Neural progenitor cell (in vitro differentiated cells): Measurements from ENCODE around the gene PRDM1. TPM values are rescaled to one million over a fixed set of nuclear protein-coding genes. Genes with fewer than 3 reads are reported as not detected.

ENCODE experiments used
- DNase-seq: peaks from one replicate; pipeline ENCODE4 v3.0.0-alpha.2; 2016; ENCODE audit warnings: low spot score
- H2AFZ ChIP-seq: fragments of 200-600 bp; sonication (generic); replicated peaks from 2 replicates; pipeline ENCODE4 v1.6.1; 2016; ENCODE audit warnings: antibody characterized with exemption
- H3F3A ChIP-seq: fragments of 200-600 bp; sonication (generic); 2 replicates; pipeline ENCODE4 v1.6.1; 2016; ENCODE audit warnings: antibody characterized with exemption, low read depth
- H3K27ac ChIP-seq: fragments of 200-600 bp; sonication (generic); 2 replicates; pipeline ENCODE4 v1.5.1; 2016; ENCODE audit warnings: mild to moderate bottlenecking
- H3K27me3 ChIP-seq: fragments of 200-600 bp; sonication (generic); 2 replicates; pipeline ENCODE4 v1.6.1; 2016; ENCODE audit warnings: mild to moderate bottlenecking, moderate library complexity
- H3K36me3 ChIP-seq: fragments of 200-600 bp; sonication (generic); 2 replicates; pipeline ENCODE4 v1.5.1; 2016
- H3K4me1 ChIP-seq: fragments of 200-600 bp; sonication (generic); 2 replicates; pipeline ENCODE4 v1.6.1; 2016; ENCODE audit warnings: mixed run types
- H3K4me2 ChIP-seq: fragments of 200-600 bp; sonication (generic); 2 replicates; pipeline ENCODE4 v1.6.1; 2016
- H3K4me3 ChIP-seq: fragments of 200-600 bp; sonication (generic); 2 replicates; pipeline ENCODE4 v1.5.1; 2016
- H3K79me2 ChIP-seq: fragments of 200-600 bp; sonication (generic); 2 replicates; pipeline ENCODE4 v1.6.1; 2016; ENCODE audit warnings: low read depth
- H3K9ac ChIP-seq: fragments of 200-600 bp; sonication (generic); 2 replicates; pipeline ENCODE4 v1.6.1; 2016
- H3K9me3 ChIP-seq: fragments of 200-600 bp; sonication (generic); 2 replicates; pipeline ENCODE4 v1.5.1; 2016; ENCODE audit warnings: low read depth
- H4K20me1 ChIP-seq: fragments of 200-600 bp; sonication (generic); 2 replicates; pipeline ENCODE4 v1.6.1; 2016; ENCODE audit warnings: low read depth
- H3K27ac Mint-ChIP-seq: 3 replicates; pipeline ENCODE4 v1.8.0; 2021; ENCODE audit warnings: mixed read lengths
- H3K27me3 Mint-ChIP-seq: 2 replicates; pipeline ENCODE4 v1.8.0; 2022; ENCODE audit warnings: low read depth, mild to moderate bottlenecking, inconsistent platforms, moderate library complexity, mixed read lengths; ENCODE audit not compliant: insufficient read depth
- H3K36me3 Mint-ChIP-seq: 3 replicates; pipeline ENCODE4 v1.8.0; 2021; ENCODE audit warnings: mixed read lengths
- H3K4me1 Mint-ChIP-seq: 3 replicates; pipeline ENCODE4 v1.8.0; 2021; ENCODE audit warnings: mixed read lengths
- H3K4me3 Mint-ChIP-seq: 3 replicates; pipeline ENCODE4 v1.8.0; 2021; ENCODE audit warnings: mild to moderate bottlenecking, moderate library complexity, mixed read lengths
- H3K9me3 Mint-ChIP-seq: 3 replicates; pipeline ENCODE4 v1.8.0; 2020; ENCODE audit warnings: mixed read lengths
- CTCF ChIP-seq: fragments of 200-600 bp; sonication (generic); IDR thresholded peaks from 2 replicates; pipeline ENCODE4 v1.5.1; 2017; ENCODE audit warnings: antibody characterized with exemption, mild to moderate bottlenecking
- EZH2 ChIP-seq: fragments of 200-600 bp; sonication (generic); IDR thresholded peaks from 2 replicates; pipeline ENCODE4 v1.6.1; 2017; ENCODE audit warnings: antibody characterized with exemption, mild to moderate bottlenecking, moderate library complexity
- EZH2phosphoT487 ChIP-seq: fragments of 200-600 bp; sonication (generic); IDR thresholded peaks from 2 replicates; pipeline ENCODE4 v1.6.1; 2017; ENCODE audit warnings: antibody characterized with exemption
- total RNA-seq: library from RNA; depleted of rRNA; stranded (reverse); fragments of >200 nt; gene quantifications from 2 replicates; pipeline ENCODE4 v1.2.3, GENCODE V29; 2015; ENCODE audit warnings: low replicate concordance

The PRDM1 gene
- total RNA-seq, 1 donor from 2014 or later, result 0.37 TPM

GRCh38 chr6:106114492-106114891 is 28.4 kb downstream of the PRDM1 start:
- H3K9me3 Mint-ChIP-seq, result no peaks in the 10 kb centered on the region

GRCh38 chr6:106115286-106115685 is 29.1 kb downstream of the PRDM1 start:
- H3K4me2 ChIP-seq, result no peak overlapping the region
- Mint-ChIP-seq H3K27me3 (no peaks in the 10 kb centered on the region), H3K4me3 (no peak overlapping the region), H3K36me3 (no peaks in the 10 kb centered on the region), H3K4me1 (peaks cover 3% of the 10 kb centered on the region), H3K9me3 (no peaks in the 10 kb centered on the region), H3K27ac (no peak overlapping the region)
- H3F3A ChIP-seq, result no peaks in the 10 kb centered on the region
- H3K27ac ChIP-seq, result no peak overlapping the region
- peaks cover 4% of the 10 kb centered on the region for H3K4me1 ChIP-seq
- no peaks in the 10 kb centered on the region for H3K27me3 ChIP-seq
- no peaks in the 10 kb centered on the region for H3K9me3 ChIP-seq
- no peaks in the 10 kb centered on the region for H3K36me3 ChIP-seq
- no peaks in the 10 kb centered on the region for H3K79me2 ChIP-seq
- TF ChIP-seq EZH2phosphoT487, result no peak
- no peak for TF ChIP-seq EZH2
- TF ChIP-seq CTCF, result no peak
- no peaks in the 10 kb centered on the region for H4K20me1 ChIP-seq
- DNase-seq, result no peak
- no peak overlapping the region for H3K4me3 ChIP-seq
- H2AFZ ChIP-seq, result no peak overlapping the region
- H3K9ac ChIP-seq, result no peak overlapping the region

More at GRCh38 chr6:106114492-106114891, 28.4 kb downstream of the PRDM1 start:
- Histone ChIP-seq H3K79me2 (no peaks in the 10 kb centered on the region), H3K4me1 (peaks cover 4% of the 10 kb centered on the region), H3K9ac (no peak overlapping the region), H3K4me3 (no peak overlapping the region), H3K27ac (no peak overlapping the region), H3K9me3 (no peaks in the 10 kb centered on the region), H4K20me1 (no peaks in the 10 kb centered on the region), H3K27me3 (no peaks in the 10 kb centered on the region), H3K4me2 (no peak overlapping the region), H3F3A (no peaks in the 10 kb centered on the region), H3K36me3 (no peaks in the 10 kb centered on the region), H2AFZ (no peak overlapping the region)
- Mint-ChIP-seq H3K36me3 (no peaks in the 10 kb centered on the region), H3K4me1 (peaks cover 3% of the 10 kb centered on the region), H3K4me3 (no peak overlapping the region), H3K27me3 (no peaks in the 10 kb centered on the region), H3K27ac (no peak overlapping the region)
- DNase-seq, result no peak
- TF ChIP-seq EZH2 (no peak), CTCF (no peak), EZH2phosphoT487 (no peak)

- no peaks in the 10 kb centered on the region for H3F3A ChIP-seq
- no peaks in the 10 kb centered on the region for H3K36me3 Mint-ChIP-seq
- no peak overlapping the region for H2AFZ ChIP-seq
- H3K27me3 ChIP-seq, result no peaks in the 10 kb centered on the region
- no peak for DNase-seq
- H3K9me3 Mint-ChIP-seq, result no peaks in the 10 kb centered on the region
- no peaks in the 10 kb centered on the region for H3K27me3 Mint-ChIP-seq
- H4K20me1 ChIP-seq, result no peaks in the 10 kb centered on the region
- H3K4me1 ChIP-seq, result peaks cover 4% of the 10 kb centered on the region
- H3K36me3 ChIP-seq, result no peaks in the 10 kb centered on the region
- no peak overlapping the region for H3K4me3 ChIP-seq
- H3K4me2 ChIP-seq, result no peak overlapping the region
- H3K4me1 Mint-ChIP-seq, result peaks cover 3% of the 10 kb centered on the region
- no peaks in the 10 kb centered on the region for H3K79me2 ChIP-seq
- H3K9me3 ChIP-seq, result no peaks in the 10 kb centered on the region
- H3K27ac Mint-ChIP-seq, result no peak overlapping the region
- H3K27ac ChIP-seq, result no peak overlapping the region
- no peak for TF ChIP-seq EZH2phosphoT487
- no peak for TF ChIP-seq EZH2
- no peak for TF ChIP-seq CTCF
- no peak overlapping the region for H3K4me3 Mint-ChIP-seq
- H3K9ac ChIP-seq, result no peak overlapping the region
Measured at GRCh38 chr6:106116125-106116832, 30.1 kb downstream of the PRDM1 start.
